PFSK-1 (cell line): ENCODE data around the gene RAP1GDS1.

Source experiments
- POLR2AphosphoS5 ChIP-seq: IDR thresholded peaks from 2 replicates; pipeline ENCODE4 v1.6.1; 2012; ENCODE audit warnings: low read depth, mild to moderate bottlenecking, control low read depth, low read length, moderate library complexity
- REST ChIP-seq, 2 experiments: IDR thresholded peaks; 2 replicates each; pipeline versions ENCODE4 v1.6.1 to v1.8.0; 2011 to 2012; ENCODE audit warnings: low read depth in 2 of 2, low read length in 2 of 2, control low read depth in 1 of 2, inconsistent platforms in 1 of 2, mild to moderate bottlenecking in 1 of 2, moderate library complexity in 1 of 2; ENCODE audit not compliant: insufficient read depth in 1 of 2

- no peak for TF ChIP-seq REST (IDR thresholded peaks at IDR 0.05; ENCODE audit: insufficient read depth in 1 of 2, low read depth in 2 of 2, low read length in 2 of 2)
- TF ChIP-seq POLR2AphosphoS5: no peak
Measured at GRCh38 chr4:98358630-98359248, 97.6 kb downstream of the RAP1GDS1 start.
